ENCODE data around the gene SH3BP2.

Gene SH3BP2

GRCh38 chr4:2813446-2814405, 20.8 kb downstream of the SH3BP2 start:
- no peak overlapping the region for H3K18ac ChIP-seq (ENCODE audit: low read length)
- DNase-seq, result no peak
- no peak overlapping the region for H4K8ac ChIP-seq (ENCODE audit: low read depth, low read length)
- no peak overlapping the region for H3K4ac ChIP-seq (ENCODE audit: low read depth, low read length)
- no peak overlapping the region for H2AK5ac ChIP-seq (ENCODE audit: low read length)
- H3K4me3 ChIP-seq (ENCODE audit: low read depth, low read length), result no peak overlapping the region
- H4K12ac ChIP-seq (ENCODE audit: low read depth, low read length), result no peak overlapping the region
- H3K79me2 ChIP-seq (ENCODE audit: control insufficient read depth, insufficient read depth, low read length, poor library complexity), result peaks cover 5% of the 10 kb centered on the region
- no peak overlapping the region for H3K9ac ChIP-seq (ENCODE audit: low read length)
- no peaks in the 10 kb centered on the region for H3K9me3 ChIP-seq (ENCODE audit: insufficient read depth, low read depth, low read length)
- no peak overlapping the region for H3K23ac ChIP-seq (ENCODE audit: low read length)
- H2BK120ac ChIP-seq (ENCODE audit: insufficient read depth, low read length, poor library complexity), result no peak overlapping the region
- no peak overlapping the region for H2BK12ac ChIP-seq (ENCODE audit: low read length)
- no peak overlapping the region for H2AFZ ChIP-seq (ENCODE audit: insufficient read depth, low read length, poor library complexity)
- no peak overlapping the region for H3K4me2 ChIP-seq (ENCODE audit: low read length)
- H3K4me1 ChIP-seq (ENCODE audit: control insufficient read depth in 1 of 2, insufficient read depth in 2 of 2, low read length in 2 of 2), result peaks cover 8 to 11% of the 10 kb centered on the region in 2 experiments
- no CpG with 5 or more reads among the region's 17 CpGs for WGBS (ENCODE audit: extremely low coverage, insufficient coverage, insufficient read length)
- no peaks in the 10 kb centered on the region for H3K27me3 ChIP-seq (ENCODE audit: insufficient read depth, low read length)
- no peak overlapping the region for H3K14ac ChIP-seq (ENCODE audit: low read length)
- H3K36me3 ChIP-seq (ENCODE audit: control insufficient read depth in 1 of 2, insufficient read depth in 2 of 2, low read length in 2 of 2), result no peaks in the 10 kb centered on the region
- H2BK5ac ChIP-seq (ENCODE audit: low read depth, low read length, poor library complexity), result no peak overlapping the region
- H3K79me1 ChIP-seq (ENCODE audit: low read length), result peaks cover 7% of the 10 kb centered on the region
- H4K91ac ChIP-seq (ENCODE audit: low read depth, low read length), result no peak overlapping the region
- H3K27ac ChIP-seq (ENCODE audit: low read depth, low read length), result no peak overlapping the region

- no peaks in the 10 kb centered on the region for H3K36me3 ChIP-seq (ENCODE audit: control insufficient read depth in 1 of 2, insufficient read depth in 2 of 2, low read length in 2 of 2)
- H3K14ac ChIP-seq (ENCODE audit: low read length), result no peak overlapping the region
- no peak overlapping the region for H4K8ac ChIP-seq (ENCODE audit: low read depth, low read length)
- no peak overlapping the region for H3K4me2 ChIP-seq (ENCODE audit: low read length)
- H2BK120ac ChIP-seq (ENCODE audit: insufficient read depth, low read length, poor library complexity), result no peak overlapping the region
- H3K4me1 ChIP-seq (ENCODE audit: control insufficient read depth in 1 of 2, insufficient read depth in 2 of 2, low read length in 2 of 2), result peaks cover 8 to 11% of the 10 kb centered on the region in 2 experiments
- H3K27me3 ChIP-seq (ENCODE audit: insufficient read depth, low read length), result no peaks in the 10 kb centered on the region
- H2BK12ac ChIP-seq (ENCODE audit: low read length), result no peak overlapping the region
- H4K12ac ChIP-seq (ENCODE audit: low read depth, low read length), result no peak overlapping the region
- H3K9me3 ChIP-seq (ENCODE audit: insufficient read depth, low read depth, low read length), result no peaks in the 10 kb centered on the region
- H3K27ac ChIP-seq (ENCODE audit: low read depth, low read length), result no peak overlapping the region
- DNase-seq, result no peak
- no peak overlapping the region for H3K18ac ChIP-seq (ENCODE audit: low read length)
- no peak overlapping the region for H3K9ac ChIP-seq (ENCODE audit: low read length)
- H2AFZ ChIP-seq (ENCODE audit: insufficient read depth, low read length, poor library complexity), result no peak overlapping the region
- H2BK5ac ChIP-seq (ENCODE audit: low read depth, low read length, poor library complexity), result no peak overlapping the region
- peaks cover 7% of the 10 kb centered on the region for H3K79me1 ChIP-seq (ENCODE audit: low read length)
- H2AK5ac ChIP-seq (ENCODE audit: low read length), result no peak overlapping the region
- H3K4ac ChIP-seq (ENCODE audit: low read depth, low read length), result no peak overlapping the region
- no peak overlapping the region for H4K91ac ChIP-seq (ENCODE audit: low read depth, low read length)
- H3K23ac ChIP-seq (ENCODE audit: low read length), result no peak overlapping the region
- H3K4me3 ChIP-seq (ENCODE audit: low read depth, low read length), result no peak overlapping the region
- no CpG with 5 or more reads among the region's 7 CpGs for WGBS (ENCODE audit: extremely low coverage, insufficient coverage, insufficient read length)
- peaks cover 5% of the 10 kb centered on the region for H3K79me2 ChIP-seq (ENCODE audit: control insufficient read depth, insufficient read depth, low read length, poor library complexity)
These were observed 21.9 kb downstream of the SH3BP2 start for GRCh38 chr4:2814627-2815270.

GRCh38 chr4:2816401-2816954, 23.6 kb downstream of the SH3BP2 start:
- no peak overlapping the region for H3K4me2 ChIP-seq (ENCODE audit: low read length)

GRCh38 chr4:2817137-2817536, 24.3 kb downstream of the SH3BP2 start:
- no peak overlapping the region for H4K12ac ChIP-seq (ENCODE audit: low read depth, low read length)
- H3K9ac ChIP-seq (ENCODE audit: low read length), result no peak overlapping the region
- peaks cover 5% of the 10 kb centered on the region for H3K79me2 ChIP-seq (ENCODE audit: control insufficient read depth, insufficient read depth, low read length, poor library complexity)
- no peak overlapping the region for H3K23ac ChIP-seq (ENCODE audit: low read length)
- no peak overlapping the region for H2BK5ac ChIP-seq (ENCODE audit: low read depth, low read length, poor library complexity)
- H2AK5ac ChIP-seq (ENCODE audit: low read length), result no peak overlapping the region
- no peak overlapping the region for H3K4me2 ChIP-seq (ENCODE audit: low read length)
- H2AFZ ChIP-seq (ENCODE audit: insufficient read depth, low read length, poor library complexity), result no peak overlapping the region
- peaks cover 7% of the 10 kb centered on the region for H3K79me1 ChIP-seq (ENCODE audit: low read length)
- H3K9me3 ChIP-seq (ENCODE audit: insufficient read depth, low read depth, low read length), result peaks cover 1% of the 10 kb centered on the region
- H2BK120ac ChIP-seq (ENCODE audit: insufficient read depth, low read length, poor library complexity), result no peak overlapping the region
- H3K18ac ChIP-seq (ENCODE audit: low read length), result no peak overlapping the region
- no peak overlapping the region for H3K4me3 ChIP-seq (ENCODE audit: low read depth, low read length)
- no peak overlapping the region for H2BK12ac ChIP-seq (ENCODE audit: low read length)
- no peak overlapping the region for H3K27ac ChIP-seq (ENCODE audit: low read depth, low read length)
- H3K14ac ChIP-seq (ENCODE audit: low read length), result no peak overlapping the region
- H3K4me1 ChIP-seq (ENCODE audit: control insufficient read depth in 1 of 2, insufficient read depth in 2 of 2, low read length in 2 of 2), result peaks cover 6% of the 10 kb centered on the region in 2 experiments
- H3K27me3 ChIP-seq (ENCODE audit: insufficient read depth, low read length), result no peaks in the 10 kb centered on the region
- no peak for DNase-seq
- no CpG with 5 or more reads among the region's 4 CpGs for WGBS (ENCODE audit: extremely low coverage, insufficient coverage, insufficient read length)
- no peak overlapping the region for H3K4ac ChIP-seq (ENCODE audit: low read depth, low read length)
- H4K91ac ChIP-seq (ENCODE audit: low read depth, low read length), result no peak overlapping the region
- peaks cover 9% of the 10 kb centered on the region in 2 experiments for H3K36me3 ChIP-seq (ENCODE audit: control insufficient read depth in 1 of 2, insufficient read depth in 2 of 2, low read length in 2 of 2)
- H4K8ac ChIP-seq (ENCODE audit: low read depth, low read length), result no peak overlapping the region

More at GRCh38 chr4:2816401-2816954, 23.6 kb downstream of the SH3BP2 start:
- Histone ChIP-seq H2AFZ (ENCODE audit: insufficient read depth, low read length, poor library complexity) (no peak overlapping the region), H3K14ac (ENCODE audit: low read length) (no peak overlapping the region), H4K91ac (ENCODE audit: low read depth, low read length) (no peak overlapping the region), H2BK5ac (ENCODE audit: low read depth, low read length, poor library complexity) (no peak overlapping the region), H3K27me3 (ENCODE audit: insufficient read depth, low read length) (no peaks in the 10 kb centered on the region), H4K12ac (ENCODE audit: low read depth, low read length) (no peak overlapping the region), H2BK120ac (ENCODE audit: insufficient read depth, low read length, poor library complexity) (no peak overlapping the region), H3K36me3 (ENCODE audit: control insufficient read depth in 1 of 2, insufficient read depth in 2 of 2, low read length in 2 of 2) (peaks cover 9% of the 10 kb centered on the region in 2 experiments), H4K8ac (ENCODE audit: low read depth, low read length) (no peak overlapping the region), H3K4ac (ENCODE audit: low read depth, low read length) (no peak overlapping the region), H3K9ac (ENCODE audit: low read length) (no peak overlapping the region), H2BK12ac (ENCODE audit: low read length) (no peak overlapping the region), H3K18ac (ENCODE audit: low read length) (no peak overlapping the region), H2AK5ac (ENCODE audit: low read length) (no peak overlapping the region), H3K27ac (ENCODE audit: low read depth, low read length) (no peak overlapping the region), H3K4me1 (ENCODE audit: control insufficient read depth in 1 of 2, insufficient read depth in 2 of 2, low read length in 2 of 2) (peaks cover 8 to 11% of the 10 kb centered on the region in 2 experiments), H3K23ac (ENCODE audit: low read length) (no peak overlapping the region), H3K4me3 (ENCODE audit: low read depth, low read length) (no peak overlapping the region), H3K79me2 (ENCODE audit: control insufficient read depth, insufficient read depth, low read length, poor library complexity) (peaks cover 5% of the 10 kb centered on the region), H3K79me1 (ENCODE audit: low read length) (peaks cover 7% of the 10 kb centered on the region), H3K9me3 (ENCODE audit: insufficient read depth, low read depth, low read length) (peaks cover 1% of the 10 kb centered on the region)
- no CpG with 5 or more reads among the region's 1 CpG for WGBS (ENCODE audit: extremely low coverage, insufficient coverage, insufficient read length)
- DNase-seq, result no peak
